DND-41 (cell line): ENCODE results near the gene RUNX1.

Experiments
- ATAC-seq: fragments of 200-7000 bp; cut with Tn5 transposase; 3 replicates; pipeline ENCODE4 v1.9.1; 2021; ENCODE audit warnings: low read depth; ENCODE audit not compliant: insufficient read depth
- DNase-seq: peaks from one replicate; pipeline ENCODE4 v3.0.0-alpha.2; 2020
- H2AFZ ChIP-seq: 2 replicates; pipeline ENCODE4 v1.6.0; 2012; ENCODE audit warnings: low read depth, low read length
- H3K27ac ChIP-seq: 2 replicates; pipeline ENCODE4 v1.5.1; 2012; ENCODE audit warnings: low read length, inconsistent platforms
- H3K27me3 ChIP-seq: fragments of 200-600 bp; sonication (generic); 2 replicates; pipeline ENCODE4 v1.6.0; 2012; ENCODE audit warnings: low read length, mild to moderate bottlenecking, inconsistent platforms; ENCODE audit not compliant: insufficient read depth, poor library complexity
- H3K36me3 ChIP-seq: 2 replicates; pipeline ENCODE4 v1.5.1; 2012; ENCODE audit warnings: low read length, inconsistent platforms; ENCODE audit not compliant: insufficient read depth
- H3K4me1 ChIP-seq: 2 replicates; pipeline ENCODE4 v1.5.1; 2012; ENCODE audit warnings: mild to moderate bottlenecking, low read length; ENCODE audit not compliant: insufficient read depth
- H3K4me2 ChIP-seq: 2 replicates; pipeline ENCODE4 v1.6.0; 2012; ENCODE audit warnings: mild to moderate bottlenecking, moderate library complexity, low read length, inconsistent platforms; ENCODE audit not compliant: insufficient read depth
- H3K4me3 ChIP-seq, 2 experiments: fragments of 200-600 bp in 1 of 2; shearing (Covaris generic) in 1 of 2; 2 replicates each; pipeline ENCODE4 v1.5.1; 2012 to 2016; ENCODE audit warnings: inconsistent platforms in 2 of 2, low read length in 2 of 2, mild to moderate bottlenecking in 2 of 2, low read depth in 1 of 2, moderate library complexity in 1 of 2
- H3K79me2 ChIP-seq: 2 replicates; pipeline ENCODE4 v1.6.0; 2012; ENCODE audit warnings: low read length, inconsistent platforms; ENCODE audit not compliant: insufficient read depth
- H3K9ac ChIP-seq: 2 replicates; pipeline ENCODE4 v1.6.0; 2012; ENCODE audit warnings: low read depth, mild to moderate bottlenecking, inconsistent platforms, low read length, moderate library complexity
- H3K9me3 ChIP-seq: 2 replicates; pipeline ENCODE4 v1.5.1; 2012; ENCODE audit warnings: low read length, moderate library complexity, mild to moderate bottlenecking, inconsistent platforms; ENCODE audit not compliant: insufficient read depth, severe bottlenecking
- H4K20me1 ChIP-seq: 2 replicates; pipeline ENCODE4 v1.6.0; 2012; ENCODE audit warnings: low read length; ENCODE audit not compliant: insufficient read depth
- EZH2 ChIP-seq: IDR thresholded peaks from 3 replicates; pipeline ENCODE4 v1.6.1; 2012; ENCODE audit warnings: borderline replicate concordance, low read depth, mild to moderate bottlenecking, moderate library complexity, low read length, inconsistent platforms; ENCODE audit not compliant: severe bottlenecking
- TF ChIP-seq, protein P1 (sequence below): IDR thresholded peaks from 2 replicates; pipeline ENCODE4 v1.5.1; 2012; ENCODE audit warnings: borderline replicate concordance, low read length, moderate library complexity, mild to moderate bottlenecking; ENCODE audit not compliant: poor library complexity, severe bottlenecking; ENCODE audit errors: extremely low read depth

The RUNX1 gene

DNA sequence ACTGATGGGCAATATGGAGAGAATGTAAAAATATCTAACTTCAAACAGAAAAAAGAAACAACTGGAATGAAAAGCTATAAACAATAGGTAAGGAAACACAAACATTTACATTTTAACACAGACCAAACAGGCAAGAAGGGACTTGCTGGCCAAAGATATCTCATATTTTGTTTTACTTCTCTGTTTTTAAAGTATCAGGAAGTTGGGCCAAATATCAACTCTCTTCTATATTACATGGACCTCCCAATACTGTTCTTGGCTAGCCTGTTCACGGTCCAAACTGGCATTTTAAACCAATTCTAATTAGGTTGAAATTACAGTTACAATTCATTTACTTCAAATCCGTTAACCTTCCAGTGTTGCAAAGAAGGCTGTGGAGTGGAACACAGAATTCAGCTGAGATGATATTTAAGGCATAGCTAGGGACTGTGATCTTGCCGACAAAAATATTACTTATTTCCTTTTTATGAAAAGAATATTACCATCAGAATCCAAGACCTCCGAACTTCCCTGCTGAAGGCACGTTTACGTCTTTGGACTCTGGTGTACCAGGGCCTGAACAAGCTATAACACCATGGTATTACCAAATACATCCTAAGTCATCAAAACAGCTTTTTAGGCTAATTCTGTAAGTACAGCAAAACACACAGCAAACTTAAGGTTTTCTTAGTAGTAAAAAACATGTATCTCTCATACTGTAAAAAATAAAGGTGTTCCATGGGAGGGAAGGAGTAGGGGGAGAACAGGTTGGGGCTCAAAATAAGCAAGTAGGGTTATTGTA is 165.4 kb downstream of the RUNX1 start:
- TF ChIP-seq EZH2: no peak
- TF ChIP-seq, protein P1, sequence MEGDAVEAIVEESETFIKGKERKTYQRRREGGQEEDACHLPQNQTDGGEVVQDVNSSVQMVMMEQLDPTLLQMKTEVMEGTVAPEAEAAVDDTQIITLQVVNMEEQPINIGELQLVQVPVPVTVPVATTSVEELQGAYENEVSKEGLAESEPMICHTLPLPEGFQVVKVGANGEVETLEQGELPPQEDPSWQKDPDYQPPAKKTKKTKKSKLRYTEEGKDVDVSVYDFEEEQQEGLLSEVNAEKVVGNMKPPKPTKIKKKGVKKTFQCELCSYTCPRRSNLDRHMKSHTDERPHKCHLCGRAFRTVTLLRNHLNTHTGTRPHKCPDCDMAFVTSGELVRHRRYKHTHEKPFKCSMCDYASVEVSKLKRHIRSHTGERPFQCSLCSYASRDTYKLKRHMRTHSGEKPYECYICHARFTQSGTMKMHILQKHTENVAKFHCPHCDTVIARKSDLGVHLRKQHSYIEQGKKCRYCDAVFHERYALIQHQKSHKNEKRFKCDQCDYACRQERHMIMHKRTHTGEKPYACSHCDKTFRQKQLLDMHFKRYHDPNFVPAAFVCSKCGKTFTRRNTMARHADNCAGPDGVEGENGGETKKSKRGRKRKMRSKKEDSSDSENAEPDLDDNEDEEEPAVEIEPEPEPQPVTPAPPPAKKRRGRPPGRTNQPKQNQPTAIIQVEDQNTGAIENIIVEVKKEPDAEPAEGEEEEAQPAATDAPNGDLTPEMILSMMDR: no peak
- H3K4me1 ChIP-seq: peaks cover 58% of the 10 kb centered on the region
- H3K4me3 ChIP-seq: peak overlapping the region; percentile 69 to 75; a peak in 3 of 4 replicates
- no peaks in the 10 kb centered on the region for H3K27me3 ChIP-seq
- peak overlapping the region; percentile 97 for H3K9ac ChIP-seq
- H3K9me3 ChIP-seq: no peaks in the 10 kb centered on the region
- DNase-seq (no peak), ATAC-seq (no peak)
- H3K36me3 ChIP-seq: peaks cover 90% of the 10 kb centered on the region
- peaks cover 79% of the 10 kb centered on the region for H4K20me1 ChIP-seq
- peak overlapping the region; percentile 75 for H3K4me2 ChIP-seq
- H3K79me2 ChIP-seq: peaks cover 100% of the 10 kb centered on the region
- no peak overlapping the region for H2AFZ ChIP-seq
- peak overlapping the region; percentile 42 for H3K27ac ChIP-seq

DNA sequence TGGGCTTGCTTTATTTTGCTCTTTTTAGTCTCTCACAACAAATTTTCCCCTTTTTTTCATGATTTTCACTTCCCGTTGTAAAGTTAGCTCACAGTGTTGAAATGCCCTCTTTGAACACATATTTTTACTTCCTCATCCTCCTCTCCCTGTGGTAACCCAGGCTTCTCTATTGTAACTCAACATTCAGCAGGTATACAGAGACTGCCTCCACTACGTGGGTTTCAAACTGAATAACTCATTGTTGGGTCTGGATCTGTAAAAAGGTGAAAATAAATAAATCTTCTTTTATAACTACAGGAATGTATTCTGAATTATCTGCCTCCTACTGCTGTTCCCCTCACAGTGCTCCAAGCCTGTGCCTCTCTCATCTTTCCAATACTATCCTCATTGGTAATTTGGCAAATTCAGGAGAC is 166.4 kb downstream of the RUNX1 start:
- Histone ChIP-seq H3K27ac (no peak overlapping the region), H4K20me1 (peaks cover 80% of the 10 kb centered on the region), H3K9ac (peak overlapping the region; percentile 97), H2AFZ (no peak overlapping the region), H3K4me2 (peak overlapping the region; percentile 75), H3K4me1 (peaks cover 63% of the 10 kb centered on the region), H3K4me3 (peak overlapping the region; percentile 8 to 69; a peak in 2 of 4 replicates), H3K27me3 (no peaks in the 10 kb centered on the region), H3K9me3 (no peaks in the 10 kb centered on the region), H3K79me2 (peaks cover 100% of the 10 kb centered on the region), H3K36me3 (peaks cover 93% of the 10 kb centered on the region)
- no peak for DNase-seq
- ATAC-seq: no peak
- TF ChIP-seq, protein P1: no peak
- TF ChIP-seq EZH2: no peak

DNA sequence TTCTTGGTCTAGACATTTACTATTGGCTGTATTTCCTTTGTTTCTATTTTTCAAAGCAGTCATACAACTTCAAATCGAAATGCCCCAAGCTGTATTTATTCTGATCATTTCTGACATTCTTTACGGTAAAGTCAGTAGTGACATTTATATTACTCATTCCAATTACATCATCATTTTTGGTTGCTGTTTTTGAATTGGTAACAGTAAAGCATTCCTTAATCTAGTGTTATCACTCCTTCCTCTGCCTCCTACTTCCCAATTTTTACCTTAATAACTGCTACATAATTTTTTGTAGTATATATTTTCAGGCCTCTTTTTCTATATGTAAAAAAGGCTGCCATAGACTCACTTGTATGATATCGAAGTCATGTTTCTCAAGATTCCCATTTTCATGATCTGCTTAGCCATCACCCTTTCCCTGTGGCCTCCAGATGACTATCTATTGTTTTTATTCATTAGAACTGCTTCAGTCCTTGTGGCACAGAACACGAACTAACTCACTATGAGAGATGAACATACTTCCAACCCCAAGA is 167.2 kb downstream of the RUNX1 start:
- peaks cover 100% of the 10 kb centered on the region for H3K79me2 ChIP-seq
- no peak overlapping the region for H2AFZ ChIP-seq
- H3K9me3 ChIP-seq: no peaks in the 10 kb centered on the region
- H3K4me2 ChIP-seq: peak overlapping the region; percentile 75
- no peaks in the 10 kb centered on the region for H3K27me3 ChIP-seq
- peaks cover 68% of the 10 kb centered on the region for H3K4me1 ChIP-seq
- ATAC-seq (no peak), DNase-seq (no peak)
- peak overlapping the region in 1 of 2 experiments; percentile 69; a peak in 3 of 4 replicates for H3K4me3 ChIP-seq
- H3K36me3 ChIP-seq: peaks cover 94% of the 10 kb centered on the region
- no peak for TF ChIP-seq EZH2
- TF ChIP-seq, protein P1: no peak
- peaks cover 80% of the 10 kb centered on the region for H4K20me1 ChIP-seq
- H3K27ac ChIP-seq: peak overlapping the region; percentile 16
- peak overlapping the region; percentile 97; the same call in 1 of the 2 replicates for H3K9ac ChIP-seq
